M059J (cell line): ENCODE measurements around the gene DNM2. TPM values are rescaled to one million over a fixed set of nuclear protein-coding genes. Genes with fewer than 3 reads are reported as not detected.
"Not testable (repeated sequence)": the region's sequence is repeated elsewhere in the genome, so short reads cannot be mapped to it uniquely, and the experiment has no call there.

Source experiments
- DNase-seq: peaks from one replicate; pipeline ENCODE4 v3.0.0-alpha.2; 2012; ENCODE audit warnings: low read depth
- total RNA-seq: library from RNA; depleted of rRNA; stranded (reverse); fragments of >200 nt; shearing (Covaris generic); gene quantifications from 2 replicates; pipeline ENCODE4 v1.2.3, GENCODE V29; 2014; rRNA removed

The DNM2 gene
- total RNA-seq = 49.9 and 91.8 TPM in 2 replicates

DNA sequence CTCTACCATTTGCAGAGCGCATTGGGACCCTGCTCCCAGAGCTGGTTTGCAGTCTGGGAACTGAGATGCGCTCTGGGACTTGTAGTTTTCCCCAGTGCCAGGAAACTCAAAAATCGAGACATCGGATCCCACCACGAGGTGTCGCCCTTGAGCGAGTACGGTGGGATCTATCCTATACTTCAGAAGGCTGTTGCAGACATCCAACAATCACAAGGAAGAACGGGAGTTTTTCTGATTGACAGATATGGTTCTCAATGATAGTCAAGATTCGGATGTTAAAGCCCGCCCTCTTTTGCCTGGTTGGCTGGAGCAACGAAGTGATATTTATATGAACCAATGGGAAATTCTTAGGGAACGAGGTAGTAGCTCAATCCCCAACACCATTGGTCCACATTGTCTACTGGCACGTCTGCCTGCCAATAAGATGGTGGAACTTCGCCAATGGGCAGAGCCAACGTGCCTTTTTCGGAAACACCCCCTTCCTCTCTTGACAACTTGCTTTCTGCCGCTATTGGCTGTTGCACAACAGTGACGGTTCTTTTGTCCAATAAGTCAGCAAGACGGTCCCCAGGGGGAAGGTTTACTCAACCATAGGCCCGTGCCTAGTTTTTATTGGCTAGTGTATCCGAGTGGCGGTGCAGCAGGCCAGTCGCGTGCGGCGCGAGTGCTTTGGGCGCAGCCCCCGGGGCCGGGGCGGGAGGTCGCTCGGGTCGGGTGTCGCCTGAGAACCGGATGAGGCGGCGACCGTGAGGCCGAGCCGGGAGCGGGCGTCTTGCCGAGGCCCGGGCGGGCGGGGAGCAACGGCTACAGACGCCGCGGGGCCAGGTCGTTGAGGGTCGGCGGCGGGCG is at the start of gene DNM2:
TSS of gene DNM2 (plus strand) at position 724 of the 849 bp plus-strand sequence. CDS start 164 bp downstream, outside the sequence.
- peak; percentile 100 for DNase-seq

DNA sequence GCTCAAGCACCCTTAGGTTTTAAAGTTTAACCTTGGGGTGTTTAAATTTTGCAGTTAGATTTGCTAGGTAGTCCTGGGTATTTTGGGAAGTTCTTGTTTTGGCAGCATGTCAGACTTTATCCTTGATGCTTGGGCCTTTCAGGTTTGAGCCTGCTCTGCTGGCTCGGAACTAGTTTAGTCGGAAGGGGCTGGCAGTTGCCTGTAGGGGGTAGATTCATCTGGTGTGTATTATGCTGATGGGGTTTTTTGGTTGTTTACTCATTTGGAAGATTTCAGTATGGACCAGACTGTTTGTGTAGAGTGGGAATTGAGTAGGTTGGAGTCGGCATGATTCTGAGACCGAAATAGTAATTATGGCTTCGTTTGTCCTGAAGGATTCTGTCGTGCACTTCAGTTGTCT is 48.6 kb upstream of the DNM2 start:
- no peak for DNase-seq

DNA sequence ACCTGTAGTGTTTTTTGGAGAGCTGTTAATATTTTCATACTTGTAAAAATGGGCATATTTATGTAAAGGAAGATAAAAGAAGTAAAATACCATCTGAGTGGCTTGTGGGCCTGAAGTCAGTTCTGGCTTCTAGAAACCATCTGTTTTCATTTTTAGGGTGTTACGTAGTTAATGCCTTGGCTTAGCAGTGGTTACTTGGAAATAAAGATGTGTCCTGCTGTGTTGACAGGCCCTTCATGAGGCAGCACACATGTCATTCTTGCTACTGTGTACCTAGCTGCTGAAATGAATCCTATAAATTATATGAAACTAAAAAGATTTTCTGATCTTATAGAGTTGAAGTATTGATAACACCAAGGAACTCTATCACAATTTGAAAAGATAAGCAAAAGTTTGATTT is 47.7 kb upstream of the DNM2 start:
- no peak for DNase-seq

DNA sequence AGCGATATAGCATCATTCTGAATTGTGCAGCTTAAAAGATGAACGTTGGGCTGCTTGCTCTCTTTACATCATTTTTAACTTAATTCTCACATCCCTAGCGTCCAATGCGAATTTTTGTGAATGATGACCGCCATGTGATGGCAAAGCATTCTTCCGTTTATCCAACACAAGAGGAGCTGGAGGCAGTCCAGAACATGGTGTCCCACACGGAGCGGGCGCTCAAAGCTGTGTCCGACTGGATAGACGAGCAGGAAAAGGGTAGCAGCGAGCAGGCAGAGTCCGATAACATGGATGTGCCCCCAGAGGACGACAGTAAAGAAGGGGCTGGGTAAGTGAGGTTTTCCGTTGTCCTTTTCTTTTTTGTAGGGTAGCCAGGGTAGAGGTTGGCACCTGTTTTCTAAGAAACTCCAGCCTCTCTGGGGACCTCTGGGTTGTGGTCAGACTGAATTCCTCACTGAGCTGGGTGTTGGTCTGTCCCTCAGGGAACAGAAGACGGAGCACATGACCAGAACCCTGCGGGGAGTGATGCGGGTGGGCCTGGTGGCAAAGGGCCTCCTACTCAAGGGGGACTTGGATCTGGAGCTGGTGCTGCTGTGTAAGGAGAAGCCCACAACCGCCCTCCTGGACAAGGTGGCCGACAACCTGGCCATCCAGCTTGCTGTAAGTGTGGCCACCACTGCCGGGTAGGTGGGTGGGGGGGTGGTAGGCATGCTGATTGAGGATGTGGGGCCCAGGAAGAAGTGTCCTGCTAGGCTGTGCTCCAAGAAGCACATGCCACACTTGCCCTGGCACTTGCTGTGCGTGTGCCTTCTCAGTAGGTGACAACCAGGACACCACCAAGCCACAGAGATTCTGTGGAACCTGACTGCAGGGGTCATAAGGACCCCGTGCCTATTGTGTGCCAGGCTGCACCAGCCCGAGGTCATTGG is 46.7 kb upstream of the DNM2 start:
- DNase-seq = no peak

DNA sequence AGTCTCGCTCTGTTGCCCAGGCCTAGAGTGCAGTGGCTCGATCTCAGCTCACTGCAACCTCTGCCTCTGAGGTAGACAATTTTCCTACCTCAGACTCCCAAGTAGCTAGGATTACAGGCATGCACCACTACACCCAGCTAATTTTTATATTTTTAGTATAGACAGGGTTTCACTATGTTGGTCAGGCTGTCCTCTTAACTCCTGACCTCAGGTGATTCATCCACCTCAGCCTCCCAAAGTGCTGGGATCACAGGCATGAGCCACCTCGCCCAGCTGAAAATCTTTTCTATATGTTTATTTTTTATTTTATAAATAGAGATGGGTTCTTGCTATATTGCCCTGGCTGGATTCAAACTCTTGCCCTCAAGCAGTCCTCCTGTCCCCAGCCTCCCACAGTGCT is 46.0 kb upstream of the DNM2 start:
- DNase-seq = peak; percentile 55

DNA sequence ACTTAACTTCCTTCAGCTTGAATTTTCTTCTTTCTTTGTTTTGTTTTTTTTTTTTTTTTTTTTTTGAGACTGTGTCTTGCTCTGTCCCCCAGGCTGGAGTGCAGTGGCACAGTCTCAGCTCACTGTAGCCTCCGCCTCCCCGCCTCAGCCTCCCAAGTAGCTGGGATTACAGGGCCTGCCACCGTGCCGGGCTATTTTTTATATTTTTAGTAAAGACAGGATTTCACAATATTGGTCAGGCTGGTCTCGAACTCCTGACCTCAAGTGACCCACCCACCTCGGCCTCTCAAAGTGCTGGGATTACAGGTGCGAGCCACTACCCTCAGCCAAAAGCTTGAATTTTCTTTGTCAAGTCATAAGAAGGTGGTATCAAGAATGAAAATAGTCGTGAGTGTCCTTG is 42.7 kb upstream of the DNM2 start:
- not testable (repeated sequence) for DNase-seq

DNA sequence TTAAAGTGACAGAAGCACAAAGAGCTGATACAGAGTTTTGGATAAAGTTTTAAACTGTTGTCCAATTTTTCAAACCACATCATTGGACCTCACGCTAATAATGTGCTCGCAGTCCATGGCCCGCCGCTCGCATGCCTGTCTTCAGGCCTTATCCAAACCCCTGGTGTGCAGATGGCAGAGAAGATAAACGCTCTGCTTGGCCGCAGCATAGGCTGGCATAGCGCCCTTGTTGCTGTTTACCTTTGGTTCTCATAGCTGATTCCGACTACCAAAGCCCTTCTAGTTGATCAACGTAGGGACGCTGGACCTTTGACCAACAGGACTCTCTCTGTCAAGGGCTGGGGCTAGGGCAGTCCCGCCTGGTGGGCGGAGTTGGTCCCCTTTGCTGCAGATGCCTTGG is 40.1 kb upstream of the DNM2 start:
- no peak for DNase-seq

DNA sequence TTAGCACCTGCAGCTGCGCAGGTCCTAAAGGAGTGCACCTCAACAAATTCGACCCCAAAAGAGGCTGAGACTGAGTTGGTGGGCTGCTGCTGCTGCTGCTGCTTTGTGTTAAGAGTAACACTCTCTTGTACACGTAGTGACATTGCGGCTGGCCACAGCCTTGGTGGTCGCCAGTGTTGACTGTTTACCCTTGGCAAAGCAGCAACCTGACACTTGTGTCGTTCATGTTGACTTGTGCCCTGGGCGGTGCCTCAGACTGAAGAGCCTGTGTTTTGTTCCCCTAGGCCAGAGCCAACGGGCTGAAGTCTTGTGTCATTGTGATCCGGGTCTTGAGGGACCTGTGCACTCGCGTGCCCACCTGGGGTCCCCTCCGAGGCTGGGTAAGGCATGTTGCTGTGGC is 39.1 kb upstream of the DNM2 start:
- DNase-seq = no peak

DNA sequence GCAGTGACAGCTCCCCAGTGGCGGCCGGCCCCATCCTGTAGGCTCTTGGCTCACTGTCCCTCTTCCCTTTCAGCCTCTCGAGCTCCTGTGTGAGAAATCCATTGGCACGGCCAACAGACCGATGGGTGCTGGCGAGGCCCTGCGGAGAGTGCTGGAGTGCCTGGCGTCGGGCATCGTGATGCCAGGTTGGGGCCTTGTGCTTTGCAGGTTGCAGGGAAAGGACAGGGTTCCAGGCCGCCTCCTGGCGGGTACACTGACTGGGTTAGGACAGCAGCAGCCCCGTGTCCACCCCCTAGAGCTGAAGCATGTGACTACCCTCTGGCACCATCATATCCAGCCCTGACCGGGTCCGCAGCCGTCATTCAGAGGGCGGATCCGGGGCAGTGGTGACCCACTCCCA is 38.1 kb upstream of the DNM2 start:
- DNase-seq = no peak

DNA sequence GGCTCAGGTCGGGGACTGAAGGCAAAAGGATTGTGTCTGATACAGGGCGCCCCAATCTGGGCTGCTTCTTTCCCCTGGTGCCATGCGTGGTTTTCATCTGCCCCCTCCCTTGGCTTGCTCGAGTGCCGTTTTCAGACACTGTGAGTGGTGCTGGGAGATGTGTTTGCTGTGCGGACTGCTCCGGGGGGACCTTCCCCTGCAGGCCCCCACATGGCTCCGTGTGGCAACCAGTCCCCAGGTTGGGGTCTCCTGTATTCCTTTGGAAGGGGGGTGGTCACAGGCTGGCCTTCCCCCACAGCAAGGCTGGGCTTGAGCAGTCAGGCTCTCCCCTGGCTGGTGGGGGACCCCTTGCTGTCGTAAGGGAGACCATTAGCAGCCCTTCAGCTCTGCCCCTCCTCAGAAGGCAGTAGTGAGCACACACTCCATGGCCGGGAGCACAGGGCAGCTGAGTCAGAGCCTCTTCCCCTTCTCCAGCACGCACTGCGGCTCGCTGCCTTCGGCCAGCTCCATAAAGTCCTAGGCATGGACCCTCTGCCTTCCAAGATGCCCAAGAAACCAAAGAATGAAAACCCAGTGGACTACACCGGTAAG is 37.2 kb upstream of the DNM2 start:
- DNase-seq = no peak

DNA sequence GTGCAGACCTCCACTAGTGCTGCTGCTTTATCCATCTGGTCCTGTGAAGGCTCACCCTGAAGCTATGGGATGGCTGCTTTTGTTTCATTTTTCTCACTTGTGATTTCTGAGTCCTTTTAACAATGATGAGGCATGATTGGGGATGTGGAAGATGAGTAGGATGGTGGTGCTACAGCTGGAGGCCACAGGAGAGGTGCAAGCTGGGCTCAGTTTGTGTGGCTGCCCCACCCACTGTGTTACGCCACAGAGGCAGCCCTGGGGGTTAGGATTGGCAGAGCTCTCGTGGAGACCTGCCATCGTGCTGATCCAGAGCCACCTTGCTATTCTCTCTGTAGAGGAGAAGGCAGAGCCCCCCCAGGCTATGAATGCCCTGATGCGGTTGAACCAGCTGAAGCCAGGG is 36.2 kb upstream of the DNM2 start:
- DNase-seq = no peak

DNA sequence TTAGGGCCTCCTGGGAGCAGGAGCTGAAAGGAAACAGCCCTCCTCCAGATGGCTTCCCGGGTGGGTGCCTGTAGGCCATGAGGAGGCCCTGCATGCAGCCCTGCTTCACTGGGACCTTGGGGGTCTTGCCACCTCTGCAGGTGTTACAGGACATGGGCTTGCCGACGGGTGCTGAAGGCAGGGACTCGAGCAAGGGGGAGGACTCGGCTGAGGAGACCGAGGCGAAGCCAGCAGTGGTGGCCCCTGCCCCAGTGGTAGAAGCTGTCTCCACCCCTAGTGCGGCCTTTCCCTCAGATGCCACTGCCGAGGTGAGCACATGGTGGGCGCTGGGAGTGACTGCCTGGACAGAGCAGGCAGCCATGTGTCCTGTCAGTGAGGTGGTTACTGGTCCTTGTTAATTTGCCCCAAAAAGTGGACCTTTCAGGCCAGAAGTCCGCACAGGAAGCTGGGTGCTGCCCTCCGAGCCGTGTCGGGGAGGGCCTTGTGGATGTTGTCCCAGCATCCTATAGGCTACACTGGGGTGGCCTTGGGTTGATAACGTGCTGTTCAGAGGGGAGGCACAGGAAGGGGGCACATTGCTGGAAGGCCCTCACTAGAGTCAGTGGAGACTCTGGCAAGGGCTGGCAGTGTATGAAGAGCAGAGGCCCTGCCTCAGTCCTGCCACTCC is 35.3 kb upstream of the DNM2 start:
- DNase-seq = no peak

DNA sequence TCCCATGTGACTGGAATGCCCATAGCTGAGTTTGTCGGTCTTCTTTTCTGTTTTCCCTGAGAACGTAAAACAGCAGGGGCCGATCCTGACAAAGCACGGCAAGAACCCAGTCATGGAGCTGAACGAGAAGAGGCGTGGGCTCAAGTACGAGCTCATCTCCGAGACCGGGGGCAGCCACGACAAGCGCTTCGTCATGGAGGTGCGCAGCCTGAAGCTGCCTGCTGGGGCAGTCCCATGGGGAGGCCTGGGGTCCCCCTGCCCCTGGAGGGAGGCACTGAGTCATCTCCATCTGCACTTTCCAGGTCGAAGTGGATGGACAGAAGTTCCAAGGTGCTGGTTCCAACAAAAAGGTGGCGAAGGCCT is 34.8 kb upstream of the DNM2 start:
- DNase-seq = no peak

DNA sequence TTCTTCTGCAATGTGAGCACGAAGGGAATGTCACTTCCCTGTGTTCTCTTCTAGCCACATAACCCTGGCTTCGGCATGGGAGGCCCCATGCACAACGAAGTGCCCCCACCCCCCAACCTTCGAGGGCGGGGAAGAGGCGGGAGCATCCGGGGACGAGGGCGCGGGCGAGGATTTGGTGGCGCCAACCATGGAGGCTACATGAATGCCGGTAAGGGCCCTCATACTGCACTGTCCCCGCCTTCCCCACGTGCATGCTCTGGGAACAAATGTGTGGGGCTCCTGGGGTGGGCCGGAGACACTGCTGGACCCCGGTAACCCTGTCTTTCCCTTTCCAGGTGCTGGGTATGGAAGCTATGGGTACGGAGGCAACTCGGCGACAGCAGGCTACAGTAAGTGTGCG is 34.3 kb upstream of the DNM2 start:
- DNase-seq = no peak

DNA sequence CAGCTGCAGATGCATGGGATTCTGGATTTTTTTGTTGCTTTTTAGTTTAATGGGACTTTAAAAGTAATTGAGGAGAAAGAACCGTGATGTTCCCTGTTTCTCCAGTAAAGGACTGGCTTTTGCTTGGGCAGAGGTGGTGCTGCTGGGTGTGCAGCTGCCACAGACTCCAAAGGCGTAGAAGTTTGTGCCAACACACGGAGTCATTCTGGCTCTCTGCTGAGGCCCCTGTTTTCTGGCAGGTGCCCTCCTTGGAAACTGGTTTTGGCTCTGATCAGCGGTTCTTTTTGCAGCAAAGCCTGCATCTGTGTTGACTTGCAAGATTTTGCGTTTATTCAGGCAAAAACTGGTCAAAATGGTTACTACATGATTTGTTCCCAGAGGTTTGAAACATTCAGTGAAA is 32.7 kb upstream of the DNM2 start:
- no peak for DNase-seq

DNA sequence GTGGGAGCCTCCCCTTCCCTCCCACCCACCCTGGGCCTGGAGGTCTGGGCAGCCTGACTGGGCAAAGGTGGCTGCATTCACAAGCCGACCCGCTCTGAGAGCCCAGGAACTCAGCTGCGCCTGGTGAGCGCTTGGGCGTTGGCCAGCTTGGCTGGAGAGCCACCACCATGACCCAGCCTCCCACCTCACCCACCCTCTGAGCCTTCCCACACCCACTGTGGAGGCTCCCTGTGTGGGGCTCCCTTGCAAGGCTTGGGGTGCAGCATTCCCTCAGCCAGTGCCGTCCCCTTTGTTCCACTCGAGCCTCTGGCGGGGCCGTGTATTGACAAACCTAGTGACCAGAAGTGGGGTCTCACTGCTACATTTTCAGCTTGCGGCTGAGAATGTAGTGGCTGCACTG is 31.7 kb upstream of the DNM2 start:
- no peak for DNase-seq

DNA sequence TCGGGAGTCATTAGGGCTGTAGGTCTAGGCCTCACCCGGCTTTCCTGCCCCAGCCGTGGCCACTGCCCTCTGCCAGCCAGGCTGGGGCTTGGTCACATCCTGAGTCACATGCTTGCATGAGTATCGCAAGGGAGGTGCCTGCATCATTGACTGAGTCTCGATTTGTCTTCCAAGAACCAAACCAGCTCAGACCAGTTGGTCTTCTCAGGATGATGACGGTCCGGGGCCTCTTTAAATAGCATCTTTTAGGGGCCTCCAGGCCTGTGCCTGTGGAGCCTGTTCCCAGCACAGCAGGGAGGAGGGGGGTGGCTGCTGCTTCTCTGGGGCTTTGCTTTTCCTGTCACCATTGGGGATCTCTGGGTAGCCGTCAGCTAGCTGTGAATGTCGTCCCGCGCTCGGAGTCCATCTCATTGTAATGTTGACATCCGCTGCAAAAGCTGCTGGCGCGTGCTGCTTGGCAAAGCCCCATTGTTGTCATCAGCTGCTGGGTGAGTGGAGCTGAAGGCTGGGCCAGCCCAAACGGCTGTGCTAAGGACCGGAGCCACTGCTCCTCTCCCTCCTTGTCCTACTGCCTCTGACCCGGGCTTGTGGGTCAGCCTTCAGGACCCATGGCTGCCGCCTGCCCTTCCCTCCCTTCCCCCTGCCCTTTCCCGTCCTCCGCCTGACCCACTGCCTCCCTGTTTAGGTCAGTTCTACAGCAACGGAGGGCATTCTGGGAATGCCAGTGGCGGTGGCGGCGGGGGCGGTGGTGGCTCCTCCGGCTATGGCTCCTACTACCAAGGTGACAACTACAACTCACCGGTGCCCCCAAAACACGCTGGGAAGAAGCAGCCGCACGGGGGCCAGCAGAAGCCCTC is 31.0 kb upstream of the DNM2 start:
- DNase-seq = no peak

DNA sequence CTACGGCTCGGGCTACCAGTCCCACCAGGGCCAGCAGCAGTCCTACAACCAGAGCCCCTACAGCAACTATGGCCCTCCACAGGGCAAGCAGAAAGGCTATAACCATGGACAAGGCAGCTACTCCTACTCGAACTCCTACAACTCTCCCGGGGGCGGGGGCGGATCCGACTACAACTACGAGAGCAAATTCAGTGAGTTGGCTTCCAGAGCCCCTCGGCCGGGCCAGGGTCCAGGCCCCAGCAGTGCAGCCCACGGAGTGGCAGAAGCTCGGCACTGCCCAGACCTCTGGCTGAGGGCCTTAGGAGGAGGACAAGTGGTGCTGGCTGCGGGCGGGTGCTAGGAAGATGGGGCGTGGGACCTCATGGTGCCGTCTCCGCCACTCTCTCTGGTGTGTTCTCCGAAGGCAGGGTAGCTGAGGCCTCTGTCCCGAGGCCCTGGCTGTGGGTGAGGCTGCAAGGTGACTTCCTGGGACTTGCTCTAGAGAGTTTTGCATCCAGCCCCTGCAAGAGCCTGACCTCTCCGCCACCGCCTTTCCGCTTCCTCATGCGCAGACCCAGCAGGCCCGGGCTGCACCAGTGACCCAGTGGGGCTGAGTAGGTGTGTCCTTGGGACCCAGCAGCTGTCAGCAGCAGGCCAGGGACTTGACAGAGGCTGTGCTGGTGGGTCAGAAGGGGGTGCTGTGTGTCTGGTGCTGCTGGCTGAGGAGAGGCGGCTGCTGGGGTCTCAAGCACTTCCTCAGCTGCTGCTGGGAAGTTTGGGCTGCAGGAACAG is 30.2 kb upstream of the DNM2 start:
- DNase-seq = no peak

DNA sequence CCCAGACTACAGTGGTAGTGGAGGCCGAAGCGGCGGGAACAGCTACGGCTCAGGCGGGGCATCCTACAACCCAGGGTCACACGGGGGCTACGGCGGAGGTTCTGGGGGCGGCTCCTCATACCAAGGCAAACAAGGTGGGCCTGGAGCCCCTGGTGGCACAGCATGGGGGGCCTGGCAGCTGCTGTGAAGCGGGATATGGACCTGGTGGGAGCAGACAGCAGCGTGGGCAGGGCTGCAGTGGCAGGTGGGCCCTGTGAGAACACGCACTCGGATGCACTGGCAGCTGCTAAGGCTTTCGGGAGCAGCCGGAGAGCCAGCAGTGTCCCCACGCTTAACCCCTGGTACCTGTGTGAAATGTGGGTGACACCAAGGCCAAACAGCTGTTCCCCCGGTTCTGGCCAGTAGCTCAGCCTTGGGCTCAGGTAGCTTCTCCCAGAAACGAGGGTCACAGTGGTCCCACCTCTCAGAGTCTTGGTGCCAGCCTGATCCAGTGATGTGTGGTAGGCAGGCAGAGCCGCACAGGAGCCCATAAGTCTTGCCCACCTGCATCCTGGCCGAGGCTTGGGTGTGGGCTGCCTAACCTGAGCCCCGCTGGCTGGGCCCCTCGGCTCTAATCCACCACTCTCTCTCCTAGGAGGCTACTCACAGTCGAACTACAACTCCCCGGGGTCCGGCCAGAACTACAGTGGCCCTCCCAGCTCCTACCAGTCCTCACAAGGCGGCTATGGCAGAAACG is 29.2 kb upstream of the DNM2 start:
- DNase-seq = no peak
